OCI-LY7 (cell line): ENCODE measurements around the gene TFIP11. TPM values are rescaled to one million over a fixed set of nuclear protein-coding genes. Genes with fewer than 3 reads are reported as not detected.

Experiments used
- BruUV-seq: library from RNA; stranded (reverse); fragments of 400-500 nt; replicated peaks from 2 replicates; lab custom pipeline; 2021; lab: Mats Ljungman, UMichigan
- CTCF ChIA-PET: fragments of 300-600 bp; sonication (Branson Sonifier 250); formaldehyde crosslinking; loops from one replicate; lab custom pipeline; 2022; ENCODE audit warnings: antibody characterized with exemption; ENCODE audit not compliant: unreplicated experiment; lab: Charles Lee
- POLR2A ChIA-PET: fragments of 300-600 bp; sonication (Branson Sonifier 250); formaldehyde crosslinking; loops from one replicate; lab custom pipeline; 2022; ENCODE audit warnings: antibody characterized with exemption; lab: Charles Lee
- DNase-seq: peaks from one replicate; pipeline ENCODE4 v3.0.0-alpha.2; 2015; ENCODE audit warnings: low spot score
- H2AFZ ChIP-seq: fragments of 200-600 bp; sonication (generic), shearing (Covaris generic); 2 replicates; pipeline ENCODE4 v1.6.1; 2014; ENCODE audit warnings: mild to moderate bottlenecking, antibody characterized with exemption, low read length, moderate library complexity
- H3K27ac ChIP-seq: fragments of 200-600 bp; sonication (generic); 2 replicates; pipeline ENCODE4 v1.5.1; 2014; ENCODE audit warnings: mixed run types, low read depth, mild to moderate bottlenecking, moderate library complexity, low read length, inconsistent platforms; ENCODE audit not compliant: poor library complexity, severe bottlenecking
- H3K36me3 ChIP-seq: fragments of 200-600 bp; sonication (generic); 2 replicates; pipeline ENCODE4 v1.6.1; 2014; ENCODE audit warnings: mild to moderate bottlenecking, antibody characterized with exemption, low read length, moderate library complexity, mixed read lengths; ENCODE audit not compliant: insufficient read depth
- H3K4me1 ChIP-seq: fragments of 200-600 bp; sonication (generic); 2 replicates; pipeline ENCODE4 v1.5.1; 2014; ENCODE audit warnings: mild to moderate bottlenecking, low read length; ENCODE audit not compliant: insufficient read depth, poor library complexity, severe bottlenecking
- H3K4me2 ChIP-seq: fragments of 200-600 bp; sonication (generic); 2 replicates; pipeline ENCODE4 v1.6.1; 2014; ENCODE audit warnings: mild to moderate bottlenecking, low read length
- H3K4me3 ChIP-seq: fragments of 200-600 bp; sonication (generic); 2 replicates; pipeline ENCODE4 v1.5.1; 2014; ENCODE audit warnings: mild to moderate bottlenecking, low read depth, low read length; ENCODE audit not compliant: poor library complexity, severe bottlenecking
- H3K79me2 ChIP-seq: fragments of 200-600 bp; sonication (generic); 2 replicates; pipeline ENCODE4 v1.6.1; 2016; ENCODE audit warnings: low read depth, mild to moderate bottlenecking, low read length, moderate library complexity, mixed read lengths; ENCODE audit not compliant: insufficient read depth
- H3K9me2 ChIP-seq: fragments of 200-600 bp; sonication (generic); 2 replicates; pipeline ENCODE4 v1.6.1; 2016; ENCODE audit warnings: mild to moderate bottlenecking, low read length, mixed read lengths; ENCODE audit not compliant: insufficient read depth
- H3K9me3 ChIP-seq: fragments of 200-600 bp; sonication (generic); 2 replicates; pipeline ENCODE4 v1.6.1; 2014; ENCODE audit warnings: mild to moderate bottlenecking, mixed run types, low read length, mixed read lengths
- H4K20me1 ChIP-seq: fragments of 200-600 bp; sonication (generic); 2 replicates; pipeline ENCODE4 v1.6.1; 2014; ENCODE audit warnings: mild to moderate bottlenecking, antibody characterized with exemption, low read length, moderate library complexity, mixed read lengths; ENCODE audit not compliant: insufficient read depth
- CTCF ChIP-seq: fragments of 200-600 bp; sonication (generic); conservative IDR thresholded peaks from 2 replicates; pipeline ENCODE4 v1.5.1; 2014; ENCODE audit warnings: mild to moderate bottlenecking, antibody characterized with exemption, low read length, moderate library complexity, mixed read lengths
- EZH2phosphoT487 ChIP-seq: fragments of 200-600 bp; sonication (generic); IDR thresholded peaks from 2 replicates; pipeline ENCODE4 v1.6.1; 2018; ENCODE audit warnings: low read depth, borderline replicate concordance, mild to moderate bottlenecking, mixed run types, antibody characterized with exemption, low read length, moderate library complexity, mixed read lengths
- intact Hi-C: fragments of 100-400 bp; cut with micrococcal nuclease; formaldehyde crosslinking; loops from one replicate; pipeline ENCODE4 v1.10.0; 2022; ENCODE audit not compliant: unreplicated experiment
- microRNA-seq: library from miRNA; unstranded; fragments of <30 nt; microRNA quantifications from one replicate; pipeline ENCODE4 v1.2.0, GENCODE V29; 2022; ENCODE audit warnings: borderline replicate concordance
- small RNA-seq: library from RNA; depleted of rRNA; stranded (forward); fragments of <200 nt; gene quantifications from one replicate; pipeline ENCODE3, GENCODE V24; 2014
- total RNA-seq, 2 experiments: library from RNA; depleted of rRNA in 1 of 2; stranded (reverse); fragments of >200 nt in 1 of 2; shearing (Covaris generic) in 1 of 2; gene quantifications; 2 replicates each; pipeline ENCODE4 v1.2.3, GENCODE V29; 2014 to 2022

Gene TFIP11
- total RNA-seq, 2 experiments from 2014 or later = 45.2 to 54.5 TPM

DNA sequence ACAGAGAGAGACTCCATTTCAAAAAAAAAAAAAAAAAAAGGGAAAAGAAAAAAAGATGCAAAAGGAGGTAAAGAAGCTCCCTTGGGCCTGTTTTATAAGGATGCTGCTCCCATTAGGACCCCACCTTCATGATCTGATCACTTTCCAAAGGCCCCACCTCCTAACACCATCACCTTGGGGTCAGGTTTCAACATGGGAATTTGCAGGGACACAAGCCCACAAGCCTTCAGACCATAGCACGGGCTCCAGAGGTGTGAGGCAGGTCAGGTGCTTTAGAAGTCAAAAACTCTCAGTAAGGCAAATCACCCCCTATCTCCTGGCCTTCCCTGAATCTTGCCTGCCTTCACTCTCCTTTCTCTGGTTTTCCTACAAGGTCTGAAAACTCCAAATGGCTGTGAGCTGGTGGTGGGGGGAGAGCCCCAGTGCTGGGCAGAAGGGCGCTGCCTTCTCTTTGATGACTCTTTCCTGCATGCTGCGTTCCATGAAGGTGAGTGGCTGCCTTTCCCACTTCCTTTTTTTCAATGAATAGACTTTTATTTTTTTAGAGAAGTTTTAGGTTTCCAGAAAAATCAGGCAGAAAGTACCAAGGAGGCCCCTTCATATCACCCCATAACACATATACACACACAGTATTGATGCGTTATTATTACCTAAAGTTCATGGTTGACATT lies 70.1 kb downstream of the TFIP11 start:
- Histone ChIP-seq H3K4me2 (no peak overlapping the region), H3K4me3 (no peak overlapping the region), H3K27ac (no peak overlapping the region), H3K36me3 (no peaks in the 10 kb centered on the region), H3K4me1 (no peaks in the 10 kb centered on the region), H2AFZ (no peak overlapping the region), H3K9me3 (no peaks in the 10 kb centered on the region), H3K79me2 (no peaks in the 10 kb centered on the region), H3K9me2 (no peaks in the 10 kb centered on the region), H4K20me1 (no peaks in the 10 kb centered on the region)
- no peak for TF ChIP-seq EZH2phosphoT487
- no peak for TF ChIP-seq CTCF
- intact Hi-C loops = no loop called here
- BruUV-seq = no TSS peak
- ChIA-PET POLR2A (interaction anchor here (0.7 kb wide), 1 partner anchor 750 kb away, joined by 3 read pairs; no protein-coding TSS in a partner anchor), CTCF (no interaction called here)
- no peak for DNase-seq

Small RNAs within 50 kb of the gene (microRNA-seq; reads per million reads assigned to microRNA genes)
- 6.1 reads per million for gene MIR548J

Small RNAs within 50 kb of the gene (small RNA-seq; reads per million reads assigned to genes)
- gene MIR548J = not detected

Other genes starting within 250 kb of the TFIP11 start
- 5.8 and 6.5 TPM in 2 replicates for gene ASPHD2, start 83.2 kb downstream of the TFIP11 start, total RNA-seq (2014; rRNA removed; shearing (Covaris generic))
- 5.5 and 6.1 TPM in 2 replicates for gene ASPHD2, start 83.2 kb downstream of the TFIP11 start, total RNA-seq (2022)
- gene HPS4, start 28.7 kb downstream of the TFIP11 start, total RNA-seq (2014; rRNA removed; shearing (Covaris generic)) = 64.8 and 77.4 TPM in 2 replicates
- 89.6 and 107 TPM in 2 replicates for gene HPS4, start 28.7 kb downstream of the TFIP11 start, total RNA-seq (2022)
- 20.7 and 23.1 TPM in 2 replicates for gene SRRD, start 28.6 kb downstream of the TFIP11 start, total RNA-seq (2014; rRNA removed; shearing (Covaris generic))
- gene SRRD, start 28.6 kb downstream of the TFIP11 start, total RNA-seq (2022) = 33.0 and 36.6 TPM in 2 replicates
- 19.1 and 19.9 TPM in 2 replicates for gene TPST2, start 77.7 kb upstream of the TFIP11 start, total RNA-seq (2014; rRNA removed; shearing (Covaris generic))
- gene TPST2, start 77.7 kb upstream of the TFIP11 start, total RNA-seq (2022) = 12.5 and 14.4 TPM in 2 replicates
- gene CRYBB1, start 105.6 kb upstream of the TFIP11 start, total RNA-seq (2014; rRNA removed; shearing (Covaris generic)) = 0.21 and 0.35 TPM in 2 replicates
- 0.61 TPM in 1 of 2 replicates, not detected in the other for gene CRYBB1, start 105.6 kb upstream of the TFIP11 start, total RNA-seq (2022)
- gene CRYBA4, start 109.5 kb upstream of the TFIP11 start, total RNA-seq (2014; rRNA removed; shearing (Covaris generic)) = 3.2 TPM in 1 of 2 replicates, not detected in the other
- gene CRYBA4, start 109.5 kb upstream of the TFIP11 start, total RNA-seq (2022) = 1.3 TPM in 1 of 2 replicates, not detected in the other
- 8.7 and 11.8 TPM in 2 replicates for gene MIAT, start 145.1 kb upstream of the TFIP11 start, total RNA-seq (2014; rRNA removed; shearing (Covaris generic))
- gene MIAT, start 145.1 kb upstream of the TFIP11 start, total RNA-seq (2022) = 4.1 and 5.2 TPM in 2 replicates